GM13976 (cell line): ENCODE data around the gene GPX2.

Experiments
- DNase-seq: peaks from one replicate; pipeline ENCODE4 v3.0.0; 2012; ENCODE audit warnings: low spot score
- CTCF ChIP-seq: IDR thresholded peaks from 2 replicates; pipeline ENCODE4 v1.5.1; 2012; ENCODE audit warnings: borderline replicate concordance, mild to moderate bottlenecking; ENCODE audit not compliant: insufficient read depth; ENCODE audit errors: extremely low read depth, missing control alignments, control extremely low read depth
- in situ Hi-C: fragments of 300-500 bp; cut with MboI; formaldehyde crosslinking; loops from one replicate; pipeline ENCODE4 v1.12.0; 2022; ENCODE audit warnings: low sequenced_read_pairs, mixed read lengths, inconsistent platforms; ENCODE audit not compliant: unreplicated experiment

GPX2 gene

GRCh38 chr14:64937171-64937820 lies 5.2 kb downstream of the GPX2 start:
- no peak for TF ChIP-seq CTCF
- in situ Hi-C loops: no loop called here
- no peak for DNase-seq

GRCh38 chr14:64935508-64935907 lies 7.0 kb downstream of the GPX2 start:
- in situ Hi-C loops: no loop called here
- TF ChIP-seq CTCF: no peak
- no peak for DNase-seq

GRCh38 chr14:64934338-64934929 lies 8.1 kb downstream of the GPX2 start:
- in situ Hi-C loops: no loop called here
- DNase-seq: no peak
- TF ChIP-seq CTCF: no peak

- no peak for DNase-seq
- in situ Hi-C loops: no loop called here
- no peak for TF ChIP-seq CTCF
These were observed 10.3 kb downstream of the GPX2 start for GRCh38 chr14:64932231-64932630.

- no peak for TF ChIP-seq CTCF
- in situ Hi-C loops: no loop called here
- no peak for DNase-seq
These were observed 11.4 kb downstream of the GPX2 start for GRCh38 chr14:64931123-64931522.

GRCh38 chr14:64930085-64930843 lies 12.3 kb downstream of the GPX2 start:
- TF ChIP-seq CTCF: no peak
- no peak for DNase-seq
- in situ Hi-C loops: no loop called here
